Measurements from ENCODE around the gene PXDN.

DNA sequence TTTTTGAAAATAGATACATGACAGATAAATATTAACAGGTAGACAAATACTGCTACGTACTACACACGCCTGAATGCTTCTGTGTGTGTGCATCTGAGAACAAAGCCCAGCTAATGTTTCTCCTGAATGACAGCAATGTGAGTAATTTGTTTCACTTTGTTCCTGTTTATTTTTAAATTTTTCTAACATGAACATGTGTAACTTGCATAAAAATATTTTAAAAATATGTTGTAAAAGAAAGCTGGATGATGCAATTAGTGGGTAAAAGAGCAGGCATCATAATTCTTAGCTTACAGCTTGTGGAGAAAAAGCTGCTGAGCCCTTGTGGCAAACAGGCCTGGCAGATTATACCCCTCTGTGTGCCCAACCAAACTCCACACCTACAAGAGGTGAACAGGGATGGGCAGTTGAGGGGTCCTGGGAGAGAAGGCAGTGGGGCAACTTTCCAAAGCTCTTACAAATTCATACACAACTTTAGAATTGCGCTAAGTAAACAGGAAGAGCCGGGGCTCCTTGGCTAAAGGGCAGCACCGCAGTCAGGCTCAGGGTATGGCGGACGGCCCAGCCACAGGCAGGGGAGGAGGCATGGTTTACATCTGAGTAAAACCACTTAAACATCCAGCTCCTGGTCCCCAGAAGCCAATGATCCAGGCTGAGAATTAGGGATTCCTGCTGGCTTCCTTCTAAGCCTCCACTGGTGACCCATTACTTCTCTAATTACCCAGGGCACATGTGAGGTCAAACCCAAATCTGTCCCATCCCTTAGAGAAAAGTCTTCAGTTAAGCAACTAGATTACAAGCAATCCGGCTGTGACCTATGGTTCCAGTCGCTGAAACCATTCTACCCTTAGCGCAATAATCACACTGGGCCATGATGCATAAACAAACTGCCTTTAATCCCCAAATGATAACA is 14.0 kb downstream of the PXDN start:
- TF ChIP-seq, protein P1, sequence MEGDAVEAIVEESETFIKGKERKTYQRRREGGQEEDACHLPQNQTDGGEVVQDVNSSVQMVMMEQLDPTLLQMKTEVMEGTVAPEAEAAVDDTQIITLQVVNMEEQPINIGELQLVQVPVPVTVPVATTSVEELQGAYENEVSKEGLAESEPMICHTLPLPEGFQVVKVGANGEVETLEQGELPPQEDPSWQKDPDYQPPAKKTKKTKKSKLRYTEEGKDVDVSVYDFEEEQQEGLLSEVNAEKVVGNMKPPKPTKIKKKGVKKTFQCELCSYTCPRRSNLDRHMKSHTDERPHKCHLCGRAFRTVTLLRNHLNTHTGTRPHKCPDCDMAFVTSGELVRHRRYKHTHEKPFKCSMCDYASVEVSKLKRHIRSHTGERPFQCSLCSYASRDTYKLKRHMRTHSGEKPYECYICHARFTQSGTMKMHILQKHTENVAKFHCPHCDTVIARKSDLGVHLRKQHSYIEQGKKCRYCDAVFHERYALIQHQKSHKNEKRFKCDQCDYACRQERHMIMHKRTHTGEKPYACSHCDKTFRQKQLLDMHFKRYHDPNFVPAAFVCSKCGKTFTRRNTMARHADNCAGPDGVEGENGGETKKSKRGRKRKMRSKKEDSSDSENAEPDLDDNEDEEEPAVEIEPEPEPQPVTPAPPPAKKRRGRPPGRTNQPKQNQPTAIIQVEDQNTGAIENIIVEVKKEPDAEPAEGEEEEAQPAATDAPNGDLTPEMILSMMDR (IDR thresholded peaks at IDR 0.05) = no peak
- TF ChIP-seq POLR2A (IDR thresholded peaks at IDR 0.05) = no peak

Data from esophagus squamous epithelium (tissue), 4 donors.